Measurements from ENCODE around the gene SH3BP2.

DNA sequence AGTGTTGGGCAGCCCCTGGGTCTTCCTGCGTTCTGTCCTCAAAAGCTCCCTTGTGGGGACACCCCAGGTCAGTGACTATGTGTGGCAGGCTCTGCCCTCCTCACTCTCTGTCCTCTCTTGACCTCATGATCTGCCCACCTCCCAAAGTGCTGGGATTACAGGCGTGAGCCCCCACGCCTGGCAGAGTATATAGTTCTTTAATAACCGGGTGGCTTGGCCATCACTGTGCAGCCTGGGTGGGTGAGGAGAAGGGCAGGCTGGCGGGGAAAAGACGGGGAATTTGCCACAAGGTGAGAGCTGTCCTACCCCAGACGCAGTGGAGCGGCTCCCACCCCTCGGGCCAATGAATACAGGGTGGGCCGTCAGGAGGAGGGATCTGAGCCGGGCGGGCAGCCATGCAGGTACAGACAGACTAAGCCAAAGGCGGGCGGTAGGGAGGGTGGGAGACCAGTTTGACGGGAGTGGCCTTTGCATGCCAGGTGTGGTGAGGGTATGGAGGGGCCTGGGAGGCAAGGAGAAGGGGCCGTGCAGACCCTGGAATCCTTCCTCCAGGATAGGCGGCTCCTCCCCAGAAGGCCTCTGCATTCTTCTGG, 2.5 kb downstream of the SH3BP2 start:
- TF ChIP-seq, protein P1, sequence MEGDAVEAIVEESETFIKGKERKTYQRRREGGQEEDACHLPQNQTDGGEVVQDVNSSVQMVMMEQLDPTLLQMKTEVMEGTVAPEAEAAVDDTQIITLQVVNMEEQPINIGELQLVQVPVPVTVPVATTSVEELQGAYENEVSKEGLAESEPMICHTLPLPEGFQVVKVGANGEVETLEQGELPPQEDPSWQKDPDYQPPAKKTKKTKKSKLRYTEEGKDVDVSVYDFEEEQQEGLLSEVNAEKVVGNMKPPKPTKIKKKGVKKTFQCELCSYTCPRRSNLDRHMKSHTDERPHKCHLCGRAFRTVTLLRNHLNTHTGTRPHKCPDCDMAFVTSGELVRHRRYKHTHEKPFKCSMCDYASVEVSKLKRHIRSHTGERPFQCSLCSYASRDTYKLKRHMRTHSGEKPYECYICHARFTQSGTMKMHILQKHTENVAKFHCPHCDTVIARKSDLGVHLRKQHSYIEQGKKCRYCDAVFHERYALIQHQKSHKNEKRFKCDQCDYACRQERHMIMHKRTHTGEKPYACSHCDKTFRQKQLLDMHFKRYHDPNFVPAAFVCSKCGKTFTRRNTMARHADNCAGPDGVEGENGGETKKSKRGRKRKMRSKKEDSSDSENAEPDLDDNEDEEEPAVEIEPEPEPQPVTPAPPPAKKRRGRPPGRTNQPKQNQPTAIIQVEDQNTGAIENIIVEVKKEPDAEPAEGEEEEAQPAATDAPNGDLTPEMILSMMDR (IDR thresholded peaks at IDR 0.05): no peak
- no peak for TF ChIP-seq POLR2A (IDR thresholded peaks at IDR 0.05)
